GM19193 (cell line): ENCODE data around the gene PLEKHS1.

Experiments
- POLR2A ChIP-seq: IDR thresholded peaks from 4 replicates; pipeline ENCODE4 v1.6.1; 2011; ENCODE audit not compliant: insufficient read depth, insufficient read length; ENCODE audit errors: extremely low read depth

PLEKHS1 gene

GRCh38 chr10:113732160-113732881 is 19.2 kb upstream of the PLEKHS1 start:
- no peak for TF ChIP-seq POLR2A

- no peak for TF ChIP-seq POLR2A
Observed at GRCh38 chr10:113732966-113733365, 18.5 kb upstream of the PLEKHS1 start.

- TF ChIP-seq POLR2A = no peak
Observed at GRCh38 chr10:113733635-113734034, 17.8 kb upstream of the PLEKHS1 start.

GRCh38 chr10:113735913-113736312 is 15.6 kb upstream of the PLEKHS1 start:
- no peak for TF ChIP-seq POLR2A

GRCh38 chr10:113736576-113736975 is 14.9 kb upstream of the PLEKHS1 start:
- TF ChIP-seq POLR2A = no peak

GRCh38 chr10:113739031-113739430 is 12.5 kb upstream of the PLEKHS1 start:
- TF ChIP-seq POLR2A = no peak

GRCh38 chr10:113739577-113739976 is 11.9 kb upstream of the PLEKHS1 start:
- no peak for TF ChIP-seq POLR2A

- TF ChIP-seq POLR2A = no peak
Observed at GRCh38 chr10:113740850-113741249, 10.6 kb upstream of the PLEKHS1 start.

- TF ChIP-seq POLR2A = no peak
Observed at GRCh38 chr10:113742466-113742865, 9.0 kb upstream of the PLEKHS1 start.

- TF ChIP-seq POLR2A = no peak
Observed at GRCh38 chr10:113743594-113743993, 7.9 kb upstream of the PLEKHS1 start.

GRCh38 chr10:113745374-113745773 is 6.1 kb upstream of the PLEKHS1 start:
- no peak for TF ChIP-seq POLR2A

GRCh38 chr10:113746217-113746957 is 5.1 kb upstream of the PLEKHS1 start:
- no peak for TF ChIP-seq POLR2A

GRCh38 chr10:113752553-113752952 is 1.1 kb downstream of the PLEKHS1 start:
- TF ChIP-seq POLR2A = no peak

- TF ChIP-seq POLR2A = no peak
Observed at GRCh38 chr10:113753020-113753692, 1.7 kb downstream of the PLEKHS1 start.

GRCh38 chr10:113754125-113754524 is 2.6 kb downstream of the PLEKHS1 start:
- TF ChIP-seq POLR2A = no peak

- no peak for TF ChIP-seq POLR2A
Observed at GRCh38 chr10:113754768-113755167, 3.3 kb downstream of the PLEKHS1 start.

GRCh38 chr10:113756940-113757543 is 5.6 kb downstream of the PLEKHS1 start:
- TF ChIP-seq POLR2A = no peak
